Panc1 (cell line): ENCODE measurements around the gene SGMS1.

Experiments
- CTCF ChIP-seq: fragments of 450-650 bp; IDR thresholded peaks from 2 replicates; pipeline ENCODE4 v1.5.1; 2017; ENCODE audit warnings: mild to moderate bottlenecking
- TF ChIP-seq, protein P1 (sequence below), 2 experiments: IDR thresholded peaks; 2 replicates each; pipeline ENCODE4 v1.6.1; 2011 to 2012; ENCODE audit warnings: low read depth in 2 of 2, control low read depth in 1 of 2, low read length in 1 of 2, mild to moderate bottlenecking in 1 of 2, moderate library complexity in 1 of 2; ENCODE audit not compliant: insufficient read depth in 1 of 2

GRCh38 chr10:50582766-50583762, 40.7 kb downstream of the SGMS1 start:
- TF ChIP-seq, protein P1, sequence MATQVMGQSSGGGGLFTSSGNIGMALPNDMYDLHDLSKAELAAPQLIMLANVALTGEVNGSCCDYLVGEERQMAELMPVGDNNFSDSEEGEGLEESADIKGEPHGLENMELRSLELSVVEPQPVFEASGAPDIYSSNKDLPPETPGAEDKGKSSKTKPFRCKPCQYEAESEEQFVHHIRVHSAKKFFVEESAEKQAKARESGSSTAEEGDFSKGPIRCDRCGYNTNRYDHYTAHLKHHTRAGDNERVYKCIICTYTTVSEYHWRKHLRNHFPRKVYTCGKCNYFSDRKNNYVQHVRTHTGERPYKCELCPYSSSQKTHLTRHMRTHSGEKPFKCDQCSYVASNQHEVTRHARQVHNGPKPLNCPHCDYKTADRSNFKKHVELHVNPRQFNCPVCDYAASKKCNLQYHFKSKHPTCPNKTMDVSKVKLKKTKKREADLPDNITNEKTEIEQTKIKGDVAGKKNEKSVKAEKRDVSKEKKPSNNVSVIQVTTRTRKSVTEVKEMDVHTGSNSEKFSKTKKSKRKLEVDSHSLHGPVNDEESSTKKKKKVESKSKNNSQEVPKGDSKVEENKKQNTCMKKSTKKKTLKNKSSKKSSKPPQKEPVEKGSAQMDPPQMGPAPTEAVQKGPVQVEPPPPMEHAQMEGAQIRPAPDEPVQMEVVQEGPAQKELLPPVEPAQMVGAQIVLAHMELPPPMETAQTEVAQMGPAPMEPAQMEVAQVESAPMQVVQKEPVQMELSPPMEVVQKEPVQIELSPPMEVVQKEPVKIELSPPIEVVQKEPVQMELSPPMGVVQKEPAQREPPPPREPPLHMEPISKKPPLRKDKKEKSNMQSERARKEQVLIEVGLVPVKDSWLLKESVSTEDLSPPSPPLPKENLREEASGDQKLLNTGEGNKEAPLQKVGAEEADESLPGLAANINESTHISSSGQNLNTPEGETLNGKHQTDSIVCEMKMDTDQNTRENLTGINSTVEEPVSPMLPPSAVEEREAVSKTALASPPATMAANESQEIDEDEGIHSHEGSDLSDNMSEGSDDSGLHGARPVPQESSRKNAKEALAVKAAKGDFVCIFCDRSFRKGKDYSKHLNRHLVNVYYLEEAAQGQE (IDR thresholded peaks at IDR 0.05; ENCODE audit: insufficient read depth in 1 of 2, low read depth in 2 of 2, low read length in 1 of 2), result no peak
- TF ChIP-seq CTCF, result no peak
